Measurements from ENCODE around the gene MAGI2.

The MAGI2 gene

DNA sequence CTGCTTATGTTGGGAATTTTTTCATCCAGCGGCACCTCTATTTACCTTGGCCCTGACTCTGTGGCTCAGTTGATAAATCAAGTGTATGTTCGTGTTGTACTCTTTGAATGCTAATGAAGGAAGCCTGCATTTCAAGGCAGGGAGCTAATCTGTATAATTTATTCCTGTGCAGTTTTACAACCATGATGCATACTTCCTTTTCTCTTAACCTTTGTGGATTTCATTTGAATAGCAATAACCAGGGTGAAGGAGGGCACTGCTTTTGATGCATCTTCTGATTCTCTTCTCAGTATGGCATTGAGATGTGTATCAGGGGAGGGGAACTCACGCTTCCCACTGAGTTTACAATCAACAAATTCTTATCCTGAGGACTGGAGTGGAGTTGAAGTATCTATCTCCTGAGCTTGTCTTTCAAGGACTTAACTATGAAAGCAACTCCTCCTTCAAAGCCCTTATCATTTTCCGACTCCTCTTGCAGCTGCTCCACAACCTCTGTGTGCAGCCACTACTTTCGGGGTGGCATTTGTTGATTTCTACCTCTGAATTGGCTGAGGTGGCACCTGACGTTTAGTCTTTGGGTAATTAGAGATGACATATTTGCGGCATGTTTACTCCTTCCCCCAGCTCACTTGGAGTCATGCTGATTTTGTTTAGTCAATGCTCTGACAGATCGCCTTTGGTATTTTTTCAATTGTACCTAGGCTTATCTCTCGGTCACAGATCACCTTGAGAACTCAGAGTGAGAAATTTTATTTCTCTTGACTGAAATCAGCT, 1379.7 kb downstream of the MAGI2 start:
- ATAC-seq (ENCODE audit: insufficient read depth, low read depth) (no peak), DNase-seq (no peak)
- TF ChIP-seq, protein P1, sequence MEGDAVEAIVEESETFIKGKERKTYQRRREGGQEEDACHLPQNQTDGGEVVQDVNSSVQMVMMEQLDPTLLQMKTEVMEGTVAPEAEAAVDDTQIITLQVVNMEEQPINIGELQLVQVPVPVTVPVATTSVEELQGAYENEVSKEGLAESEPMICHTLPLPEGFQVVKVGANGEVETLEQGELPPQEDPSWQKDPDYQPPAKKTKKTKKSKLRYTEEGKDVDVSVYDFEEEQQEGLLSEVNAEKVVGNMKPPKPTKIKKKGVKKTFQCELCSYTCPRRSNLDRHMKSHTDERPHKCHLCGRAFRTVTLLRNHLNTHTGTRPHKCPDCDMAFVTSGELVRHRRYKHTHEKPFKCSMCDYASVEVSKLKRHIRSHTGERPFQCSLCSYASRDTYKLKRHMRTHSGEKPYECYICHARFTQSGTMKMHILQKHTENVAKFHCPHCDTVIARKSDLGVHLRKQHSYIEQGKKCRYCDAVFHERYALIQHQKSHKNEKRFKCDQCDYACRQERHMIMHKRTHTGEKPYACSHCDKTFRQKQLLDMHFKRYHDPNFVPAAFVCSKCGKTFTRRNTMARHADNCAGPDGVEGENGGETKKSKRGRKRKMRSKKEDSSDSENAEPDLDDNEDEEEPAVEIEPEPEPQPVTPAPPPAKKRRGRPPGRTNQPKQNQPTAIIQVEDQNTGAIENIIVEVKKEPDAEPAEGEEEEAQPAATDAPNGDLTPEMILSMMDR (IDR thresholded peaks at IDR 0.05; ENCODE audit: borderline replicate concordance, extremely low read depth, low read length, poor library complexity, severe bottlenecking) = no peak
- Histone ChIP-seq H3K4me3 (ENCODE audit: low read depth in 1 of 2, low read length in 2 of 2) (no peak overlapping the region), H3K4me2 (ENCODE audit: insufficient read depth, low read length) (no peak overlapping the region), H3K4me1 (ENCODE audit: insufficient read depth, low read length) (no peaks in the 10 kb centered on the region), H3K27me3 (ENCODE audit: insufficient read depth, low read length, poor library complexity) (peaks cover 9% of the 10 kb centered on the region), H2AFZ (ENCODE audit: low read depth, low read length) (no peak overlapping the region), H3K9ac (ENCODE audit: low read depth, low read length) (no peak overlapping the region), H4K20me1 (ENCODE audit: insufficient read depth, low read length) (no peaks in the 10 kb centered on the region), H3K9me3 (ENCODE audit: insufficient read depth, low read length, severe bottlenecking) (no peaks in the 10 kb centered on the region), H3K36me3 (ENCODE audit: insufficient read depth, low read length) (no peaks in the 10 kb centered on the region), H3K27ac (ENCODE audit: low read length) (no peak overlapping the region), H3K79me2 (ENCODE audit: insufficient read depth, low read length) (no peaks in the 10 kb centered on the region)

DNA sequence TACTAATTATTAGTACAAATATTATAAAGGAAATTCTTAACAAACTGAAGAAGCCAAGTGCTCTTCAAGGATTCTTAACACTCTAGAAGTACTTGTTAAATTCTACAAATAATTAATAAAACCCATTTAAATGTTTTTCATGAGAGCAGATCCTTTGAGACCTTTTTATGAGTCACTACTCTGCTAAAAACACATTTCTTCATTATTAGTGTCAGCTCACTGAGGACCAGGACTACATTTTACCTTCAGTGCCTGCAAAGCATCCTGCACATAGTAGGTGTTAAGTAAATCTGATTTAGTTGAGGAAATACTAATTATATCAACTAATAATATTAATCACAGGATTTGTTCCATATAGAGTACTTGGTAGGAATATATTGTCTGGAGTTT, 1381.3 kb downstream of the MAGI2 start:
- Histone ChIP-seq H4K20me1 (ENCODE audit: insufficient read depth, low read length) (no peaks in the 10 kb centered on the region), H3K4me3 (ENCODE audit: low read depth in 1 of 2, low read length in 2 of 2) (no peak overlapping the region), H3K9me3 (ENCODE audit: insufficient read depth, low read length, severe bottlenecking) (no peaks in the 10 kb centered on the region), H3K79me2 (ENCODE audit: insufficient read depth, low read length) (no peaks in the 10 kb centered on the region), H3K4me2 (ENCODE audit: insufficient read depth, low read length) (no peak overlapping the region), H3K27ac (ENCODE audit: low read length) (no peak overlapping the region), H3K36me3 (ENCODE audit: insufficient read depth, low read length) (no peaks in the 10 kb centered on the region), H3K27me3 (ENCODE audit: insufficient read depth, low read length, poor library complexity) (peaks cover 9% of the 10 kb centered on the region), H2AFZ (ENCODE audit: low read depth, low read length) (no peak overlapping the region), H3K9ac (ENCODE audit: low read depth, low read length) (no peak overlapping the region), H3K4me1 (ENCODE audit: insufficient read depth, low read length) (no peaks in the 10 kb centered on the region)
- no peak for ATAC-seq (ENCODE audit: insufficient read depth, low read depth)
- no peak for DNase-seq
- TF ChIP-seq EZH2 (IDR thresholded peaks at IDR 0.05; ENCODE audit: borderline replicate concordance, low read depth, low read length, severe bottlenecking) = no peak
- TF ChIP-seq, protein P1 (IDR thresholded peaks at IDR 0.05; ENCODE audit: borderline replicate concordance, extremely low read depth, low read length, poor library complexity, severe bottlenecking) = no peak

DNA sequence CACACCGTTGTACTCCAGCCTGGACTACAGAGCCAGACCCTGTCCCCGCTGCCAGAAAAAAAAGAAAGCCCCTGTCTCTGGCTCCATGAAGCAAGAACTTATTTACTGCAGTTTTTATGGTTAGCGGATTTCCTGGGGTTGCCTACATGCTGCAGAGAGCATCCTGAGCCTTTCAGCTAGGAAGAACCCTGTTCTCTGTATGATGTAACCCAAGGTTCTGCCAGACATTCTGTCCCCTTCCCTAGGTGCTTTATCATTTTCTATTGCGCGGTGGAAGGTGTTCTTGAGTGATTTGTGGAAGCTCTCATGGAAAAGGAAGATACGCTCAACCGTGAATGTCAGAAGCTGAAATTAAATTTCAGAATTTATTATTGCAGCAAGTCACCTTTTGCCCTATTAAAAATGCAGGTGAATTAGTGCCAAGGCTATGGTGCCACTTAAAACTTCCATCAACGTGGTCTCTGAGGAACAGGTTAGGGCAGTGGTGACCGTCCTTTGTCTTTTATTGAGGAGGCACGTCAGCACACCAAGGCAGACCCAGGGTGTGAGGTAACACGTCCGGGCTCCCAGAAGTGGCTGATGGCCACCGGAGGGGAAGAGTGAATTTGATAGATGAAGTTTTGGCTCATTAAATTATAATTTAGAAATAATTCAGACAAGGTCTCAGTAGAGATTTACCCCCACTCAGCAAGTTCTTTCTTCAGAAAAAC, 1381.8 kb downstream of the MAGI2 start:
- H3K4me1 ChIP-seq (ENCODE audit: insufficient read depth, low read length) = no peaks in the 10 kb centered on the region
- no peak for DNase-seq

DNA sequence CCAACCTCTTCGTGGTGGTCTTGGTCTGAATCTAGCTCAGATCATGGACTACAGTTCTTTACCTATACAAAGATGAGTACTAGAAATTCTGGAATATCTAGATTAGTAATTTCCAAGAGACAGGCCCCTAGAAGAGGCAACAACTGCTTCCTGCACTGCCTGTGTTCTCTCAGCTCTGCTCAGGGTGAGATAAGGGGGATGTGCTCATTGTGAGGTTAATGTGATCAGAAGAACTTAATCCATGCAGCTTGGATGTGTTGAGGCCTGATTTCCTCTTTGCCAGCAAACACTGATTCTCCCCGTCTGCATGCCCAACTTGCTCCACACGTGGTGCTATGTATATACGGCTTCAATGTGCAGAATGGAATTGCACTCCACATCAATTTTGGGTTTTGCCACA, 1386.9 kb downstream of the MAGI2 start:
- TF ChIP-seq, protein P1 (IDR thresholded peaks at IDR 0.05; ENCODE audit: borderline replicate concordance, extremely low read depth, low read length, poor library complexity, severe bottlenecking) = no peak
- no peak for TF ChIP-seq EZH2 (IDR thresholded peaks at IDR 0.05; ENCODE audit: borderline replicate concordance, low read depth, low read length, severe bottlenecking)
- Histone ChIP-seq H3K27ac (ENCODE audit: low read length) (no peak overlapping the region), H4K20me1 (ENCODE audit: insufficient read depth, low read length) (no peaks in the 10 kb centered on the region), H3K4me3 (ENCODE audit: low read depth in 1 of 2, low read length in 2 of 2) (no peak overlapping the region), H3K79me2 (ENCODE audit: insufficient read depth, low read length) (no peaks in the 10 kb centered on the region), H3K9ac (ENCODE audit: low read depth, low read length) (no peak overlapping the region), H2AFZ (ENCODE audit: low read depth, low read length) (no peak overlapping the region), H3K36me3 (ENCODE audit: insufficient read depth, low read length) (no peaks in the 10 kb centered on the region), H3K4me2 (ENCODE audit: insufficient read depth, low read length) (no peak overlapping the region), H3K4me1 (ENCODE audit: insufficient read depth, low read length) (no peaks in the 10 kb centered on the region), H3K9me3 (ENCODE audit: insufficient read depth, low read length, severe bottlenecking) (no peaks in the 10 kb centered on the region), H3K27me3 (ENCODE audit: insufficient read depth, low read length, poor library complexity) (peaks cover 9% of the 10 kb centered on the region)
- DNase-seq (no peak), ATAC-seq (ENCODE audit: insufficient read depth, low read depth) (no peak)

More for the DNA sequence above, 1381.8 kb downstream of the MAGI2 start:
- no peak for TF ChIP-seq EZH2 (IDR thresholded peaks at IDR 0.05; ENCODE audit: borderline replicate concordance, low read depth, low read length, severe bottlenecking)
- Histone ChIP-seq H3K4me2 (ENCODE audit: insufficient read depth, low read length) (no peak overlapping the region), H3K36me3 (ENCODE audit: insufficient read depth, low read length) (no peaks in the 10 kb centered on the region), H2AFZ (ENCODE audit: low read depth, low read length) (no peak overlapping the region), H3K9me3 (ENCODE audit: insufficient read depth, low read length, severe bottlenecking) (no peaks in the 10 kb centered on the region), H3K9ac (ENCODE audit: low read depth, low read length) (no peak overlapping the region), H4K20me1 (ENCODE audit: insufficient read depth, low read length) (no peaks in the 10 kb centered on the region), H3K27me3 (ENCODE audit: insufficient read depth, low read length, poor library complexity) (peaks cover 9% of the 10 kb centered on the region), H3K27ac (ENCODE audit: low read length) (no peak overlapping the region), H3K79me2 (ENCODE audit: insufficient read depth, low read length) (no peaks in the 10 kb centered on the region), H3K4me3 (ENCODE audit: low read depth in 1 of 2, low read length in 2 of 2) (no peak overlapping the region)
- no peak for ATAC-seq (ENCODE audit: insufficient read depth, low read depth)

All from DND-41 (cell line).